ENCODE results near the gene OR9A4. TPM values are rescaled to one million over a fixed set of nuclear protein-coding genes. Genes with fewer than 3 reads are reported as not detected.

The OR9A4 gene
- total RNA-seq, 1 experiment from 2014 or later = not detected

GRCh38 chr7:141949451-141949850, 33.3 kb downstream of the OR9A4 start:
- Mint-ChIP-seq H3K4me3 (ENCODE audit: unreplicated experiment) (no peak overlapping the region), H3K27me3 (ENCODE audit: insufficient read depth, unreplicated experiment) (peaks cover 8% of the 10 kb centered on the region), H3K9me3 (ENCODE audit: unreplicated experiment) (no peaks in the 10 kb centered on the region), H3K36me3 (ENCODE audit: insufficient read depth, unreplicated experiment) (no peaks in the 10 kb centered on the region), H3K4me1 (ENCODE audit: low read depth, unreplicated experiment) (no peaks in the 10 kb centered on the region), H3K27ac (ENCODE audit: unreplicated experiment) (no peak overlapping the region)
- H3K4me1 ChIP-seq = no peaks in the 10 kb centered on the region
- intact Hi-C loops (cut with micrococcal nuclease; ENCODE audit: unreplicated experiment) = no loop called here
- ChIA-PET CTCF (no interaction called here), POLR2A (no interaction called here)
- TF ChIP-seq CTCF (IDR thresholded peaks at IDR 0.05; ENCODE audit: insufficient read depth in 1 of 2, low read depth in 1 of 2, low read length in 1 of 2, severe bottlenecking in 1 of 2, unreplicated experiment in 1 of 2) = no peak
- no peaks in the 10 kb centered on the region for H3K27me3 ChIP-seq (replicated peaks; ENCODE audit: control insufficient read depth, insufficient read depth, low read length)
- 0 out of 2 replicates have a peak, but pooled peaks cover 4% of the 10 kb centered on the region for H3K9me3 ChIP-seq
- no TSS peak for BruUV-seq (replicated peaks)
- no peak overlapping the region for H3K4me3 ChIP-seq (ENCODE audit: low read depth, low read length)
- DNase-seq = no peak
- no peaks in the 10 kb centered on the region for H3K36me3 ChIP-seq (ENCODE audit: control insufficient read depth, insufficient read depth, low read length)

GRCh38 chr7:141949911-141950310, 33.7 kb downstream of the OR9A4 start:
- Mint-ChIP-seq H3K27me3 (ENCODE audit: insufficient read depth, unreplicated experiment) (peaks cover 8% of the 10 kb centered on the region), H3K9me3 (ENCODE audit: unreplicated experiment) (no peaks in the 10 kb centered on the region), H3K4me1 (ENCODE audit: low read depth, unreplicated experiment) (no peaks in the 10 kb centered on the region), H3K36me3 (ENCODE audit: insufficient read depth, unreplicated experiment) (no peaks in the 10 kb centered on the region), H3K4me3 (ENCODE audit: unreplicated experiment) (no peak overlapping the region), H3K27ac (ENCODE audit: unreplicated experiment) (no peak overlapping the region)
- Histone ChIP-seq H3K9me3 (0 out of 2 replicates have a peak, but pooled peaks cover 4% of the 10 kb centered on the region), H3K36me3 (ENCODE audit: control insufficient read depth, insufficient read depth, low read length) (no peaks in the 10 kb centered on the region), H3K4me3 (ENCODE audit: low read depth, low read length) (no peak overlapping the region), H3K4me1 (no peaks in the 10 kb centered on the region), H3K27me3 (replicated peaks; ENCODE audit: control insufficient read depth, insufficient read depth, low read length) (no peaks in the 10 kb centered on the region)
- no peak for TF ChIP-seq CTCF (IDR thresholded peaks at IDR 0.05; ENCODE audit: insufficient read depth in 1 of 2, low read depth in 1 of 2, low read length in 1 of 2, severe bottlenecking in 1 of 2, unreplicated experiment in 1 of 2)
- POLR2A ChIA-PET = no interaction called here
- CTCF ChIA-PET = no interaction called here
- DNase-seq = no peak
- no TSS peak for BruUV-seq (replicated peaks)
- intact Hi-C loops (cut with micrococcal nuclease; ENCODE audit: unreplicated experiment) = no loop called here

- no peaks in the 10 kb centered on the region for H3K36me3 ChIP-seq (ENCODE audit: control insufficient read depth, insufficient read depth, low read length)
- H3K4me1 Mint-ChIP-seq (ENCODE audit: low read depth, unreplicated experiment) = no peaks in the 10 kb centered on the region
- H3K4me3 ChIP-seq (ENCODE audit: low read depth, low read length) = no peak overlapping the region
- H3K27me3 ChIP-seq (replicated peaks; ENCODE audit: control insufficient read depth, insufficient read depth, low read length) = no peaks in the 10 kb centered on the region
- no peaks in the 10 kb centered on the region for H3K36me3 Mint-ChIP-seq (ENCODE audit: insufficient read depth, unreplicated experiment)
- H3K4me1 ChIP-seq = no peaks in the 10 kb centered on the region
- no peak for TF ChIP-seq CTCF (IDR thresholded peaks at IDR 0.05; ENCODE audit: insufficient read depth in 1 of 2, low read depth in 1 of 2, low read length in 1 of 2, severe bottlenecking in 1 of 2, unreplicated experiment in 1 of 2)
- H3K27me3 Mint-ChIP-seq (ENCODE audit: insufficient read depth, unreplicated experiment) = peaks cover 8% of the 10 kb centered on the region
- no peak overlapping the region for H3K4me3 Mint-ChIP-seq (ENCODE audit: unreplicated experiment)
- no TSS peak for BruUV-seq (replicated peaks)
- ChIA-PET CTCF (no interaction called here), POLR2A (no interaction called here)
- no peak overlapping the region for H3K27ac Mint-ChIP-seq (ENCODE audit: unreplicated experiment)
- no peaks in the 10 kb centered on the region for H3K9me3 Mint-ChIP-seq (ENCODE audit: unreplicated experiment)
- H3K9me3 ChIP-seq = 0 out of 2 replicates have a peak, but pooled peaks cover 4% of the 10 kb centered on the region
- no peak for DNase-seq
- intact Hi-C loops (cut with micrococcal nuclease; ENCODE audit: unreplicated experiment) = no loop called here
Observed at GRCh38 chr7:141950806-141951205, 34.6 kb downstream of the OR9A4 start.

All from Caco-2 (cell line).